Measurements from ENCODE around the gene SNRPA. TPM values are rescaled to one million over a fixed set of nuclear protein-coding genes. Genes with fewer than 3 reads are reported as not detected.

The SNRPA gene
- total and polyA plus RNA-seq, 2 donors (not counting 1 experiment from before 2014, with no cell fraction given) = 92.0 to 147 TPM

- Mint-ChIP-seq H3K9me3 (ENCODE audit: insufficient read depth) (no peaks in the 10 kb centered on the region), H3K4me1 (peaks cover 81% of the 10 kb centered on the region), H3K27me3 (no peaks in the 10 kb centered on the region), H3K27ac (peak overlapping the region; percentile 85), H3K4me3 (peak overlapping the region; percentile 60)
- intact Hi-C loops (cut with micrococcal nuclease) = loop anchor here (1.0 to 2.0 kb wide), 2 partner anchors 9 to 57 kb away; partner anchors contain the start of genes ACTMAP and SNRPA
- Histone ChIP-seq H4K20me1 (ENCODE audit: control insufficient read depth, insufficient read depth, low read length, poor library complexity, severe bottlenecking) (peaks cover 74% of the 10 kb centered on the region), H3K9me3 (ENCODE audit: control extremely low read depth in 1 of 3, control insufficient read depth in 2 of 3, insufficient read depth in 1 of 3, low read length in 2 of 3) (no peaks in the 10 kb centered on the region), H3K9ac (ENCODE audit: low read length) (no peak overlapping the region), H3K79me2 (ENCODE audit: control insufficient read depth, insufficient read depth, low read length) (peaks cover 71% of the 10 kb centered on the region), H3K4me3 (ENCODE audit: control extremely low read depth in 1 of 5, extremely low read depth in 1 of 5, insufficient read depth in 1 of 5, low read depth in 2 of 5, low read length in 4 of 5) (no peak overlapping the region), H3K27me3 (replicated peaks in 1 of 4; ENCODE audit: control extremely low read depth in 1 of 4, control insufficient read depth in 3 of 4, insufficient read depth in 4 of 4, low read length in 3 of 4) (no peaks in the 10 kb centered on the region), H2AFZ (ENCODE audit: insufficient read depth, low read depth, low read length, poor library complexity, severe bottlenecking) (no peak overlapping the region), H3K4me2 (replicated peaks; ENCODE audit: low read depth, low read length, poor library complexity, severe bottlenecking) (peak overlapping the region; percentile 93), H3K27ac (ENCODE audit: low read length in 2 of 2) (peak overlapping the region; percentile 24 to 86), H3K4me1 (ENCODE audit: control insufficient read depth in 2 of 2, insufficient read depth in 2 of 2, low read length in 2 of 2) (peaks cover 59 to 76% of the 10 kb centered on the region in 2 donors), H3K36me3 (replicated peaks in 1 of 2; ENCODE audit: control extremely low read depth in 1 of 2, control insufficient read depth in 1 of 2, extremely low read depth in 1 of 2, insufficient read depth in 2 of 2, low read length in 1 of 2) (peaks cover 0 to 69% of the 10 kb centered on the region in 2 experiments)
- 85% methylated on average over 18 of the region's 18 CpGs for WGBS (ENCODE audit: insufficient coverage)
- ATAC-seq (ENCODE audit: low read depth) = no peak
- peak; percentile 45 for DNase-seq
- TF ChIP-seq EZH2 (IDR thresholded peaks at IDR 0.05; ENCODE audit: borderline replicate concordance, insufficient read depth, low read depth, low read length, poor library complexity, severe bottlenecking) (no peak), CTCF (IDR thresholded peaks at IDR 0.05) (peak; percentile 63)
- CTCF ChIA-PET = interaction anchor here (0.8 to 4.8 kb wide), 11 partner anchors 9 to 145 kb away, joined by 3 to 39 read pairs (median 6); partner anchors contain the start of genes ACTMAP, COQ8B, EGLN2 and ITPKC
- POLR2A ChIA-PET = interaction anchor here (0.5 to 1.4 kb wide), 6 partner anchors 9 to 387 kb away, joined by 3 to 8 read pairs (median 4); partner anchors contain the start of genes ACTMAP, EGLN2, RAB4B and SNRPA
Observed at GRCh38 chr19:40807147-40808020, 56.4 kb downstream of the SNRPA start.

GRCh38 chr19:40808021-40808325, 57.0 kb downstream of the SNRPA start:
- H3K27ac ChIP-seq (ENCODE audit: low read length in 2 of 2) = peak overlapping the region in 1 of 2 donors; percentile 86
- Mint-ChIP-seq H3K4me1 (peaks cover 81% of the 10 kb centered on the region), H3K27me3 (no peaks in the 10 kb centered on the region), H3K4me3 (no peak overlapping the region), H3K27ac (no peak overlapping the region), H3K9me3 (ENCODE audit: insufficient read depth) (no peaks in the 10 kb centered on the region)
- peaks cover 69% of the 10 kb centered on the region for H4K20me1 ChIP-seq (ENCODE audit: control insufficient read depth, insufficient read depth, low read length, poor library complexity, severe bottlenecking)
- DNase-seq (no peak), ATAC-seq (ENCODE audit: low read depth) (no peak)
- peaks cover 0 to 64% of the 10 kb centered on the region in 2 experiments for H3K36me3 ChIP-seq (replicated peaks in 1 of 2; ENCODE audit: control extremely low read depth in 1 of 2, control insufficient read depth in 1 of 2, extremely low read depth in 1 of 2, insufficient read depth in 2 of 2, low read length in 1 of 2)
- H3K4me2 ChIP-seq (replicated peaks; ENCODE audit: low read depth, low read length, poor library complexity, severe bottlenecking) = no peak overlapping the region
- POLR2A ChIA-PET = interaction anchor here (1.3 kb wide), 1 partner anchor 13 kb away, joined by 3 read pairs; no protein-coding TSS in a partner anchor
- no peak overlapping the region for H3K4me3 ChIP-seq (ENCODE audit: control extremely low read depth in 1 of 5, extremely low read depth in 1 of 5, insufficient read depth in 1 of 5, low read depth in 2 of 5, low read length in 4 of 5)
- H3K27me3 ChIP-seq (replicated peaks in 1 of 4; ENCODE audit: control extremely low read depth in 1 of 4, control insufficient read depth in 3 of 4, insufficient read depth in 4 of 4, low read length in 3 of 4) = no peaks in the 10 kb centered on the region
- CTCF ChIA-PET = interaction anchor here (1.3 to 3.7 kb wide), 8 partner anchors 9 to 146 kb away, joined by 3 to 25 read pairs (median 6); partner anchors contain the start of genes ACTMAP, COQ8B, EGLN2 and ITPKC
- H3K4me1 ChIP-seq (ENCODE audit: control insufficient read depth in 2 of 2, insufficient read depth in 2 of 2, low read length in 2 of 2) = peaks cover 54 to 72% of the 10 kb centered on the region in 2 donors
- no peak overlapping the region for H3K9ac ChIP-seq (ENCODE audit: low read length)
- H3K9me3 ChIP-seq (ENCODE audit: control extremely low read depth in 1 of 3, control insufficient read depth in 2 of 3, insufficient read depth in 1 of 3, low read length in 2 of 3) = no peaks in the 10 kb centered on the region
- 95% methylated on average over 2 of the region's 2 CpGs for WGBS (ENCODE audit: insufficient coverage)
- no peak overlapping the region for H2AFZ ChIP-seq (ENCODE audit: insufficient read depth, low read depth, low read length, poor library complexity, severe bottlenecking)
- TF ChIP-seq EZH2 (IDR thresholded peaks at IDR 0.05; ENCODE audit: borderline replicate concordance, insufficient read depth, low read depth, low read length, poor library complexity, severe bottlenecking) (no peak), CTCF (IDR thresholded peaks at IDR 0.05) (no peak)
- H3K79me2 ChIP-seq (ENCODE audit: control insufficient read depth, insufficient read depth, low read length) = peaks cover 65% of the 10 kb centered on the region
- intact Hi-C loops (cut with micrococcal nuclease) = no loop called here

All from B cell (primary cell).